ENCODE results near the gene RAN.
A peak's percentile ranks its signal among the peaks of the same experiment; 100 is the strongest.

Gene RAN

GRCh38 chr12:130830246-130830551, 41.7 kb upstream of the RAN start:
- TF ChIP-seq CTCF (IDR thresholded peaks at IDR 0.05; ENCODE audit: low read depth, low read length): no peak
- H3K4me3 ChIP-seq (ENCODE audit: low read depth, low read length): no peak overlapping the region

- H3K4me3 ChIP-seq (ENCODE audit: low read depth, low read length): no peak overlapping the region
- TF ChIP-seq CTCF (IDR thresholded peaks at IDR 0.05; ENCODE audit: low read depth, low read length): no peak
These were observed 40.6 kb upstream of the RAN start for GRCh38 chr12:130831246-130831645.

- H3K4me3 ChIP-seq (ENCODE audit: low read depth, low read length): no peak overlapping the region
- TF ChIP-seq CTCF (IDR thresholded peaks at IDR 0.05; ENCODE audit: low read depth, low read length): no peak
These were observed 39.9 kb upstream of the RAN start for GRCh38 chr12:130831876-130832405.

GRCh38 chr12:130832561-130833209, 39.2 kb upstream of the RAN start:
- no peak overlapping the region for H3K4me3 ChIP-seq (ENCODE audit: low read depth, low read length)
- TF ChIP-seq CTCF (IDR thresholded peaks at IDR 0.05; ENCODE audit: low read depth, low read length): no peak

- TF ChIP-seq CTCF (IDR thresholded peaks at IDR 0.05; ENCODE audit: low read depth, low read length): no peak
- H3K4me3 ChIP-seq (ENCODE audit: low read depth, low read length): no peak overlapping the region
These were observed 36.9 kb upstream of the RAN start for GRCh38 chr12:130835011-130835410.

GRCh38 chr12:130835436-130835835, 36.4 kb upstream of the RAN start:
- no peak for TF ChIP-seq CTCF (IDR thresholded peaks at IDR 0.05; ENCODE audit: low read depth, low read length)
- no peak overlapping the region for H3K4me3 ChIP-seq (ENCODE audit: low read depth, low read length)

- TF ChIP-seq CTCF (IDR thresholded peaks at IDR 0.05; ENCODE audit: low read depth, low read length): no peak
- peak overlapping the region; percentile 80 for H3K4me3 ChIP-seq (ENCODE audit: low read depth, low read length)
These were observed 33.4 kb upstream of the RAN start for GRCh38 chr12:130838284-130838950.

Measured in WI38 (cell line).